RPMI8226 (cell line): ENCODE data around the gene MARCKSL1.
"Not testable (repeated sequence)": the region's sequence is repeated elsewhere in the genome, so short reads cannot be mapped to it uniquely, and the experiment has no call there.

Experiments
- DNase-seq: peaks from one replicate; pipeline ENCODE4 v3.0.0-alpha.2; 2015

MARCKSL1 gene, protein sequence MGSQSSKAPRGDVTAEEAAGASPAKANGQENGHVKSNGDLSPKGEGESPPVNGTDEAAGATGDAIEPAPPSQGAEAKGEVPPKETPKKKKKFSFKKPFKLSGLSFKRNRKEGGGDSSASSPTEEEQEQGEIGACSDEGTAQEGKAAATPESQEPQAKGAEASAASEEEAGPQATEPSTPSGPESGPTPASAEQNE

GRCh38 chr1:32335790-32336590, at the start of gene MARCKSL1:
TSS of gene MARCKSL1 (minus strand) at chr1:32336233. CDS start at chr1:32336033, 200 bp downstream.
- peak; percentile 82 for DNase-seq

DNA sequence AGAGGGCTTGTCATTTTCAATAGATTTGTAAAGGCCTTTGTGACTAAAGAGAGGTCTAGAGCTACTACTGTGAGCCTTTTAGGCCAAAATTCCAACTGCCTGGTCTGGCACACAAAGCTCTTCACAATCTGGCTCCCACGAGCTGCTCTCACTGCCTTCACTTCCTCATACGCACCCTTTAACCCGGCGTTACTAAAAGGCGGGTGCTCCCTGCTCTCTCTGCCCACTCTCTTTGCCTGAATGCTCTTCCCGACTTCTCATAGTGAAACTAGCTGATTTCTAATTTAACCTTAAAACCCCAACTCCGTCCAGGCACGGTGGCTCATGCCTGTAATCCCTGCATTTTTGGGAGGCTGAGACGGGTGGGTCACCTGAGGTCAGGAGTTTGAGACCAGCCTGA, 44.0 kb upstream of the MARCKSL1 start:
- DNase-seq, result no peak

DNA sequence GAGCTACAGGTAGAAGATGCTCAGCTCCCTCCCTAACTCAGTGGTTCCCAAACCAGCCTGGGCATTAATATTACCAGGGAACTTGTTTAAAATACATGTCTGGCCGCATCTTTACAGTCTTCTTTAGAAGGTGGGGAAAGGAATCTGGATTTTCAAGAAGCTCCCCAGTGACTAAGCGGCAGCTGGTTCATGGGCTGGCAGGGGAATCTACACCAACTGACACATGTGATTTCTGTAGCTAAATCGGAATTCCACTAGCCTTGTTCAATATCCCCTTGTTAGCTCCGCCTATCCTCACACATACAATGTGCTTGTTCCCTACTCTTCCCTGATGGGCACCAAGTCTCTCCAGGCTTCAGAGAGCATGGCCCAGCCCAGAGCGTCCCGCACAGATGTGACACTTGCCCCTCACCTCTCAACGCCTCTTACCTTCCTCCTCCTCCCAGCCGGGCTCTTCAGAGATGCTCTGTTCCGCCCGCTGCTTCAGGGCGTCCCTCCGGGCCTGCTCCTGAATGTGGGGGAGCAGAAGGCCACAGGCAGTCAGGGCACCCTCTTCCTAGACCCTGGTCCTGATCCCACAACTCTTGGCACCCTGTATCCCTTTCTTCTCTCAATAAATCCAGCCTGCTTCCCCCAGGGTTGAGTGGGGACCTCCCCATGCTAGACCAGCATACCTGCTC, 41.6 kb upstream of the MARCKSL1 start:
- no peak for DNase-seq

DNA sequence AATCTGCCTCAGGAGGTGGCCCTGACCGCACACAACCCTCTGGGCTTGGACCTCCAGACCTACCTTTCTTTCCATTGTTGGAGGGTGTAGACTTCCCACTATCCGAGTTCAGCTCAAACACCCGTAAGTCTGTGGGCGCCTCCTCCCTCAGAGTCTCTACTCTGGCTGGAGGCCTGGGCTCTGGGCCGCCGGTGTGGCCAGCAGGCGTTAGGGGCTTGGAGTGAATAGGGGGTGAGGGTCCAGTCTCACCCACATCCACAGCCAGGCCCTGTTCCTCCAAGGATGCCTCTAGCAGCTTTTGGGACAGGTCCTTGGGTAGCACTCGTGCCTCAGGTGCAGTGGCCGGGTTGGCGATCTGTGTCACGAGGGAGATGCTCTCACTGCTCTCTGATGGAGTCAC, 40.2 kb upstream of the MARCKSL1 start:
- no peak for DNase-seq

GRCh38 chr1:32373996-32374592, 38.1 kb upstream of the MARCKSL1 start:
- DNase-seq, result no peak

DNA sequence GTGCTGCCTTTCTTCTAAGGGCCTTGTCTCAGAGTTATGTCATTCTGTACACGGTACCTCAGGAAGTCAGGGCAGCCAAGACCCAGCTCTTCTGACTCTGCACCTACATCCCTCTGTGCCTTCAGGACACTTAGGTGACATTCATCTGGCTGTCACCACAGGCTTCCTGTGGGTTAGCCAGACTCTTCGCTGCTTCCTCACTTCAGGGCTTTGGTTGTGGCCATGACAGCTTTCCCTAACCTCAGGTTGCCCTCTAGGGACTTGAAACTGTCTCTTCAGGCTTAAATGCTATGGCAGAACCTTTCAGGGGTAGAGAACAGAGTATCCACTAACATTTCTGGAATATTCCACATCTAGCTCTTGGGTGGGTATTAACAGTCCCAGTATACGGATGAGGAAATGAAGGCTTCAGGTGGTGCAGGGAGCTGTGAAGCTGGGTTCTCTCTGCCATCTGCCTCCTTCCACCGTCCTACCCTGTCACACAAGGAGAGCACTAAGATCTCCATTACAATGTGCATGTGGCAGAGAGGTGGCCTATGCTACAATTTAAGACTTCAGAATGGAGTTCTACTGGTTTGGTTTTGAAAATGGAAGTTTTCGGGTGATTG, 36.2 kb upstream of the MARCKSL1 start:
- DNase-seq, result no peak

- no peak for DNase-seq
Measured at GRCh38 chr1:32367912-32368635, 32.0 kb upstream of the MARCKSL1 start.

DNA sequence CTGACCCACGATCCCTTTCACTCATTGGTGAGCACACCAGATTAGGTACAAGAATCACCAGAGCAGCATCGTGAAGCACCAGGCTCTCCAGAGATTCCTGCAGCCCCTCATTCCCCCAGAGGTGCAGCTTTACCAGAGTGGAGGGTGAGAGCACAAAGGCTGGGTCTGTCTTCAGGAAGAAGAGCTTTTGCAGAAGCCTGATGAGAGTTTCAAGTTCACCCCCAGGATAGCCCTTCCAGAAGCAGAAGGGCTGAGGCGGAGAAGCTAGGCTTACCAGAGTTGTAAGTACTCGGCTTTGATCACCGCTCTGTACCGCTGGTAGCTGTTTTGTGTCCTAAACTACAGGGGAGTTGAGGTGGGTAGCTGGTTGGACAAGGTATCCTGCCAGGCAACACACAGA, 29.4 kb upstream of the MARCKSL1 start:
- DNase-seq, result no peak

GRCh38 chr1:32364836-32365235, 28.8 kb upstream of the MARCKSL1 start:
- DNase-seq, result no peak

GRCh38 chr1:32363713-32364112, 27.7 kb upstream of the MARCKSL1 start:
- no peak for DNase-seq

GRCh38 chr1:32362474-32363313, 26.7 kb upstream of the MARCKSL1 start, which contains the start of the genes FAM229A and TSSK3:
TSS of gene FAM229A (minus strand) at chr1:32362485. CDS start at chr1:32362091, 394 bp downstream.
TSS of gene TSSK3 (plus strand) at chr1:32362539. CDS start at chr1:32362702, 163 bp downstream.
- no peak for DNase-seq

DNA sequence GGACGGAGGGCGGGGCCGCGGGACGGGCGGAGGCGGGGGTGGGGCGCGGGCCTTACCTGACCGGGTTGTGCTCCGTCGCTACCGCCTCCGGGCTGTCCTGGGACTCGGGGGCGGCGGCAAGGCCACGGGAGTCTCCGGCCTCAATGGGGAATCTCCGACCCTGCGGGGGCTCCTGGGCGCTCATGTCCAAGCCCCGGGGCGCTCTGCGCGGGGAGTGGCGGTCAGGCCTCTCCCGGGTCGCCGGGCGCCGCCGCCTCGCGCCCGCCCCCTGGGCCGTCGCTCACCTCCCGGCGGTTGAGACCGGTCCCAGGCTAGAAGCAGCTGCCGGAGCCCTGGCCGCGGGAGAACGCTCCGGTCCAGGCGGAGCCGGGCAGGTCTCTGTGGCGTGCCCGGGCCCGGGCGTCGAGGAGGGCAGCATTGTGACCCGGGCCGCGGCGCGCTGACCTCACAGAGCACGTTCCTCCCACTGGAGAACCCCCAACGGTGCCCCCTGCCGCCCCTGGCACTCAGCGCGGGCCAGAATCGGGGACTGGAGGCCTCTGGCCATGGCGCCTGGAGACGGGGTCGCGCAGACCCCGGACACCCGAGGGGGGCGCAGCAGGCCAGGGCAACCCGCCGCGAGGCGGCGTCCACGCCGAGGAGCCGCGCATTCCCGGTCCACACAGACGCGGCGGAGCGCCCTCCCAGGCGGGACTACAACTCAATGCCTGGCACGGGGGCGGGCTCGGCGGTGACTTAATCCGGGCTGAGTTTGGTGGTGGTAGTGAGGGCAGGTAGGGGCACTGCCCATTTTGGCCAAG, 25.8 kb upstream of the MARCKSL1 start:
- no peak for DNase-seq

DNA sequence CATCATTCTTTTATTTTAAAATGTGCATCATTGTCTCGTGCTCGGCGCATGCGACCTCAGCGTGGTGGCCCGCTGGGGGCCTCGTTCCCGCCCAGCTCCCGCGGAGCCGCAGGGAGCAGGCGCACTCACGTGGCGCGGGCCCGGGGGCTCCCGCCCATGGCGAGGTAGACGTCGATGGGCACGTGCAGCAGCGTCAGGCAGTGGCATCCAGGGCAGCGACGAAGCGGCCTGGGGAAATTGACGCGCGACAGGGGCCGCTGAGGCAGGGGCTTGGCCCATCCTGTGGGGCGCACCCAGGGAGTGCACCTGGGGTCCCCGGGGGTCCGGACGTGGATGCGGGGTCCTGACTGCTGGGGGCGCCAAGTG, 25.3 kb upstream of the MARCKSL1 start:
- DNase-seq, result no peak

GRCh38 chr1:32358435-32358834, 22.4 kb upstream of the MARCKSL1 start:
- no peak for DNase-seq

DNA sequence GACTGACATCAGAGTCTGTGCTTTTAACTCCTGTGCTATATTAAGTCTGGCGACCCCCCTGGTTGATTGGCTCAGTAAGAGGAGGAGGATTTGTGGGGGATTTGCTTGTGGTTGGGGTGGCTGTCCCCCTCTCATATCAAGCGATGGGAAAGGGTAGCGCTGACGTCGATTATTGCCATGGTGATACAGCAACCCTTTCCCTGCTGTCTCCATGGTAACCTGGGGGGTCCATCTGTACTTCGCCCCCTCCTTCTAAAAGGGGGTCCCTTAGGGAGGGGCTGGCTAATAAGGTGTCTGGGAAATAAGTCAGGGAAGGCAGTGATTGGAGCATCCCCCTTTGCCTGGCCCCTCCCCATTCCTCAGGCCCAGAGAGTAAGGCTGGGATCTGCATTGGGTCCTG, 21.6 kb upstream of the MARCKSL1 start:
- DNase-seq, result no peak

DNA sequence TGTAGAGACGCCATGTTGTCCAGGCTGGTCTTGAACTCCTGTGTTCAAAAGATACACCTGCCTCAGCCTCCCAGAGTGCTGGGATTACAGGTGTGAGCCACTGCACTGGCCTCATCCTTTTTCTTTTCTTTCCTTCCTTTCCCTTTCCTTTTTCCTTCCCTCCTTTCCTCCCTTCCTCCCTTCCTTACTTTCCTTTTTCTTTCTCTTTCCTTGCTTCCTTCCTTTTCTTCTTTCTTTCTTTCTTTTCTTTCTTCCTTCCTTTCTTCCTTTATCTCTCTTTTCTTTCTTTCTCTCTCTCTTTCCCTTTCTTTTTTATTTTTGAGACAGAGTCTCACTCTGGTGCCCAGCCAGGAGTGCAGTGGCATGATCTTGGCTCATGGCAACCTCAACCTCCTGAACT, 20.4 kb upstream of the MARCKSL1 start:
- DNase-seq, result no peak

GRCh38 chr1:32355778-32356177, 19.7 kb upstream of the MARCKSL1 start:
- not testable (repeated sequence) for DNase-seq

GRCh38 chr1:32353886-32354570, 18.0 kb upstream of the MARCKSL1 start:
- DNase-seq, result no peak

GRCh38 chr1:32353431-32353830, 17.4 kb upstream of the MARCKSL1 start:
- DNase-seq, result no peak
